NCI-H1436 (cell line): Measurements from ENCODE around the gene INTS14.
"Not testable (repeated sequence)": the region's sequence is repeated elsewhere in the genome, so short reads cannot be mapped to it uniquely, and the experiment has no call there.

Experiments used
- DNase-seq: peaks from one replicate; lab custom pipeline; 2025; lab: John Stamatoyannopoulos, UW

The INTS14 gene

DNA sequence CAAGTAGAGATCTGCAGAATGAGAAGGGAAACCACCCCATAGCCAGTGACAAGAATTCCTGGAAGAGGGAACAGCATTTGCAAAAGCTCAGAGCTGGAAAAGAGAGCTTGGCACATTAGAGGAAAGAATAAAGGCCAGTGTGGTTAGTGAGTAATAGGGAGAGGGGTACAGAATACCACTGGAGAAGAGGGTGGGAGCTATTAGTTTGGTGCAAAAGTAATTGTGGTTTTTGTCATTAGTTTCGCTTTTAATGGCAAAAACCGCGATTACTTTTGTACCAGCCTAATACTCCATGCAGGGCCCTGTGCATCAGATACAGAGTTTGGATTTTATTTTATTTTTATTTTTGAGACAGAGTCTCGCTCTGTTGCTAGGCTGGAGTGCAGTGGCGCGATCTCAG, 20.6 kb upstream of the INTS14 start:
- no peak for DNase-seq

DNA sequence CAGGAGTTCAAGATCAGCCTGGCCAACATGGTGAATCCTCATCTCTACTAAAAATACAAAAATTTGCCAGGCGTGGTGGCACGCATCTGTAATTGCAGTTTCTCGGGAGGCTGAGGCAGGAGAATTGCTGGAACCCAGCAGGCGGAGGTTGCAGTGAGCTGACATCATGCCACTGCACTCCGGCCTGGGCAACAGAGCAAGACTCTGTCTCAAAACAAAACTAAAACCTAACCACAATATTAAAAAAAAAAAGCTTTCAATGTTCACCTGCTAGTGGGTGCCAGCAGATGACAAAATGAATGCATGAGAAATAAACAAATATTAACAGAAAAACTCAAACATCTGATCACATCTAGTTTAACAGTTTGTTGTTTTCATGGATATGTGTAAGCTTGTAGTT, 19.8 kb upstream of the INTS14 start:
- no peak for DNase-seq

DNA sequence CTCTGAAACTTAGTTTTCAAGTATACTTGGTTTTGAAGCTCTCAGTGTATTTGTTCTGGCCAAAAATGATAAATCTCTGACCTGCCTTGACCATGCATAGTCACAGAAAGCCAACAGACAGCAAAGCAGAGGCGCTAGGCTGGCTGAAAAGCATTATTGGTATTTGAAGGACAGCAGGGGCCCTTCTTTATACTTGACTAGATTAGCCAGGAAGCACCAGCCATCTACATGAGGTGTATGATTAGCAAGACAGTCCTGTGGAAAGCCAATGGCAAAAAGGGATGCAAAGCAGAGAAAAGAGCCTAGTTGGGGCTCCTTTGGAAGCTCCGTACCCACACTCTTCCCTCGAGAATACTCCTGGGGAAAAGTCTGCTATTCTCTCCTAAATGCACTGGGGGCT, 18.6 kb upstream of the INTS14 start:
- no peak for DNase-seq

DNA sequence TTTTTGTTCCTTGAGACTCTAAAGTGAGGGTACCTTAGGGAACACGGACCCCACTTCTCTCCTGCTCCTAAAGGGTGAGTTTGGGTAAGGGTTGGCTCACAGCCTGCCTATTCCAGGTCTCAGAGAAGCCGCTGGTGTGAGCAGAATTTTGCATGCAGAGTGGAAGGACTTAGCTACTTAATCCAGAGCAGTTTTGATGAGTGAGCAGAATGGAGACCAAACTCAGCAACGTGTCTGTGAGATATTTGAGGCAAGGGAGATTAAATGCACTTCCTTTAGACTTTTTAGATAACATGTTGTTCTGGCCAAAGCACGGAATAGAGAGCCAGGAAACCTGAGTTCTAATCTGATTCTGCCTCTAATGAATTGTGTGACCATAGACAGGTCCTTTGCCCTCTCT, 15.9 kb upstream of the INTS14 start:
- DNase-seq, result no peak

DNA sequence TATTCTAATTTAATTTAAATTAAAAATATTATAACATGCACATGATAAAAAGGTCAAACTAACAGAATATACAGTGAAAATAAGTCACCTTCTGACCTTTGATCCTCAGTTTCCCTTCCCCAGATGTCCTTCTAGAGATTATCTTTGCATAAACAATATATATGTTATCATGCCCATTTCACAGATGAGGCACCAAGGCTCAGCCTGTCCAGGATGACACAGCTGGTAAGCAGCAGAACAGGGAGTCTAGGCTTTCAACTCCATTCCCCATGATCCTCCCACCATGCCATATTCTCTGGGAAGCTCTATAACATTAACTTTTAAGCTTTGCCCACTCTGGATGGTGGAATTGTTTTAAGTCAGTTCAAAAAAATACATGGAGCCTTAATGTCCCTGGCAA, 12.2 kb upstream of the INTS14 start:
- no peak for DNase-seq

DNA sequence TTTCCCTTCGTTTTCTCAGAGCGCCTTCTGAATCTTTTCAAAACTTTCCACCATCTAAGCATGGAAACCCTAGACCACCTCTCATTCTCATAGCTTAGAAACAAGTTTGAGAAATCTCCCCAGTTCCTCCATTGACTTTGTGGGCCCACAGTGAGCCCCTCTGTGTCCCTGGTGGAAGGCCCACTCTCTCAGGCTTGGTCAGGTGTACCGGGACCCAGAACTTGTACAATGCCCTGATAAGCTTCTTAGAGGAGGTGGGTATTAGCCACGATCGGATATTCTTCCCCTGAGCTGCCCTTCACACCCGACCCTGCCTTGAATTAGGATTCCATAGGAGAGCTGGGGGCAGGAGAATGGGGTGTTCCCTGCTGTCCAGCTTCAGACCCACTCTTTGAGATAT, 10.7 kb upstream of the INTS14 start, which contains the start of gene SLC24A1:
TSS of gene SLC24A1 (plus strand) at position 301 of the 400 bp plus-strand sequence. CDS start 2,143 bp downstream, outside the sequence.
- DNase-seq, result no peak

DNA sequence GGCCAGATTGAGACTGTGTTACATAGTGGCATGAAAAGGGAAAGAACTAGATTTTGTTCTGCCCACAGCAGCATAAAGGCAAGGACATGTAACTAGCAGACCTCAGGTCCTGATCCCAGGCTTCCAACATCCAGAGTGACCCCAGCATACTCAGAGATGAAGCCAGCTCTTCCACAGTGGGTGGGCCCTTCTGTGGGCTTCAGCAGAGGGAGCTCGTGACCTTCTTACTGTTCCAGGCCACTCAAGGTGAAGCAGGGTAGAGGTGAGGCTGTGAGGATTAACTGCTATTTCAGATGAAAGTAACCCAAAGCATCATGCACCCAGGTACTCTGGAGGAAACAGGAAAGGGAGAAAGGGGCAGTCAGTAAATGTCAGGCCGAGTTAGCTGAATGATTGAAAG, 9.9 kb upstream of the INTS14 start:
- no peak for DNase-seq

DNA sequence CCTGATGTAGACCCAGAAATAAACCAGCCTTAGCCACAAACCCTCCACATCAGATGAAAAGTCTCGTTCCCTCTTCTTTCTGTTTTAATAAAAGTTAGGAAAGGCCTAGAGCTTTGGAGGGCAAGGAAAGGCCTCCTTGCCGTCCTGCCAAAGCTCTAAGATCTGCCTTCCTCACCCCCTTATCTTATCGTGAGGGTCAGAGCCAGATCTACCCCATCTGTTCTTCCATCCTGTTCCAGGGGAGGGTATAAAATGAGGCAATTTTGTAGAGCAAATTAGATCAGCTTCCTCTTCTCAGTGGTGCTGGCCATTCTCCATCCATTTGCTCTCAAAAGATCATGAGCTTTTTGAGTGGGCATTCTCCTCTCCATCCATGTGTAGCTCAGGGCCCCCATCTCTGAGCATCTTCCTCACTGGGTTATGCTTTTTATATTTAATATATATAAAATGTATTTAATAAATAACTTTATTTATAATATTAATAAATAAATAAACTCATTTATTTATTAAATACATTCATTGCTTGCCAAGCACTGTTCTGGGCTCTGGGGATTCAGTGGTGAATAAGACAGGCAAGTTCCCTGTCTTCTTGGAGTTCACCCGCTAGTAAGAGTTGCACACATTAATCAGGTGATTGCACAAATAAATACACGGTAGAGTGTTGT, 8.8 kb upstream of the INTS14 start:
- no peak for DNase-seq

DNA sequence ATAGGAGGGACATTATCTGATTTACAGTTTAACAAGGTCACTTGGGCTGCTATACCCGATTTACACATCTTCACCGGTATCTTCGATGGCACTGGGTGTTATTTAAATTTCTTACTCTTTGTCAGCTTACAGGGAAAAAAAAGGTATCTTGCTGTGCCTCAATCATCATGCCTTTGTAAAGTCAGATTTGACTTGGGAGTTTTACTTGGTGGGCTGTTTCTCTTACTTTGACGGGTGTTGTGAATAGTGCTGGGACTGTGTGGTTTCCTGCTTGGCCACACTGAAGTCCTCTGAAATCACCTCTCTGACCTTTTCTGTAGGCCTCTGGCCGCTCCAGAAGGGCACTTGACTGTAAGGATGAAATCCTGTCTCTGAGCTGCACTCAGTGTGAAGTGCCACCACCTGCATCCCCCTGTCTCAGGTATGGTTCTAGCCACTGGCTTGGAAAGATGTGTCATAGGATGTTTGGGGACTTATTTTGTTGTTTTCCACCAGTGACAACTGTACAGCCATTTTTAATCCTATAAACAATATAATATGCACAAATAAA, 7.7 kb upstream of the INTS14 start:
- DNase-seq, result no peak

DNA sequence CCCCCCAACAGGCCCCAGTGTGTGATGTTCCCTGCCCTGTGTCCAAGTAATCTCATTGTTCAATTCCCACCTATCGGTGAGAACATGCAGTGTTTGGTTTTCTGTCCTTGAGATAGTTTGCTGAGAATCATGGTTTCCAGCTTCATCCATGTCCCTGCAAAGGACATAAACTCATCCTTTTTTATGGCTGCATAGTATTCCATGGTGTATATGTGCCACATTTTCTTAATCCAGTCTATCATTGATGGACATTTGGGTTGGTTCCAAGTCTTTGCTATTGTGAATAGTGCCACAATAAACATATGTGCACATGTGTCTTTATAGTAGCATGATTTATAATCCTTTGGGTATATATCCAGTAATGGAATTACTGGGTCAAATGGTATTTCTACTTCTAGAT, 5.0 kb upstream of the INTS14 start:
- DNase-seq, result not testable (repeated sequence)

DNA sequence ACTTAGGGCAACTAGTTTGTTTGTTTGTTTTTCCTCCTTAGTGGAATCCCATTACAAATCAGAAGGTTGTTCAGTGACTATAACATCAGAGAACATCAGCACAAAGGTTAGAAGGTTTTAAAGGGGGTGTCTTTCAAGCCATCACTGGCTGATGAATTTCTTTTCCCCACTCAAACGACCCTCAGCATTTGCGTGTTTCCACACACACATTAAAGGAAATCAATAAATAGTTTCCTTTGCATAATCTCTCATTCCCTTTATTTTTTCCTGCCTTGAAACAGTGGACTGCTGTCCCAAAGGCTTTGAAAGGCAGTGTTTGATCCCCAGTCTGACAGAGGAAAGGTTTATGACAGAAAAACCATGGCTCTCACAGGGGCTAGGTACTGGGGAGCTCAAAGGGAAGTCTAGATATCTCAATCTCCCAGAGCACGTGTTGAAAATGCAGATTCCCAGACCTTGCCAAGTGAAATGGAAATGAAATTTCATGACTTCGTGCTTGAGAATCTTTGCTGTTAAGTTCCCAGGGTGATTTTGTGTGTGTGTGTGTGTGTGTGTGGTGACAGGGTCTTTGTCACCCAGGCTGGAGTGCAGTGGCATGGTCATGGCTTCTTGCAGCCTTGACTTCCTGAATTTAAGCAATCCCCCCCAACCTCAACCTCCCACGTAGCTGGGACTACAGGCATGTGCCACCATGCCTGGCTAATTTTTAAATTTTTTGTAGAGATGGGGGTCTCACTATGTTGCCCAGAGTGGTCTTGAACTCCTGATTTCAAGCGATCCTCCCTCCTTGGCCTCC, 2.2 kb upstream of the INTS14 start:
- DNase-seq, result no peak

DNA sequence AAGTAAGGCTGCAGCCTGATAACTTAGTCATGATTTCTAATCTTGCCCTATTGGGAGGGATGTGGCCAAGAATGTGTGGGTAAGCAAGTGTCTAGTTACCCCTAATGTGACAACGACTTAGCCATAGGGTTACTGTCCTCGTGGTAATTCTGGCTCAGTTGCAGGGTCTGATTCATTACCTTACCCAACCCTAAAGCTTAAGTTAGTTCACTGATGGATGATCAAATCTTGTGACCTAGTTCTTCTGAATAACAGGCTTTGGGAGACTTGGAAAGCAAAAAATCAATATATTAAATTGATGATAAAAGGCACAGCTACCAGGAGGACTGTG, 1.6 kb upstream of the INTS14 start:
- DNase-seq, result no peak

DNA sequence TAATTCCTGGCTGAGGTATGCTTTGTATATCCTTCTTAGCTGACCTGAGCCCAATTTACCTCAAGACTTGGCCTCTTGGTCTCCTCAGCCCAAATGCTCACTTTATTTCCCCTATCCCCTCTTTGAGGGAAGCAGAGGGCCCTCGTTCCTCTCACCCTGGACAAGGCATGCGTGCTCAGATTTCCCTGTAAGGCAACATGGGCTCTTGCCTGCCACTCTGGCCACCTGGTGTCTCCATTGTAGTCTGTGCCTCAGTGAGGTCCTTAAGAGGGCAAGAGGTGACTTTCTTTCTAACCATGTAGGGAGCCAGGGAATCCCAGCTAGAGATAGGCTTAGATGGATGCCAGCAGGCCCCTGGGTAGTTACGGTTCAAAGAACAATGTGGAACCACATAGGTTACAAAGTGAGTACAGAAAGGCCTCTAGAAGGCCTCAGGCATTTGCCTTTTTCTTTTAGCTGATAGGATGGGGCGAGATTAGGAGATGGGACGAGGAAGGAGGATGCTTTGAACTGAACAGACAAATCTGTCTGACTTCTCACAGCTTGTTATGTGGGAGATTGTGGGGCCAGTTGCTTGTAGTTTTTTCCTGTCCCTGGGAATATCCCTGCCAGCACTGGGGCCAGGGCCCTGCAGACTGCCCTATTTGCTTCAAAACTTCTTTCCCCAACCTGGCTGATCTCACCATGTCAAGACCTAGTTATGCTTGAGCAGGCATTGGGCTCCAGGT, 1.1 kb upstream of the INTS14 start:
- DNase-seq, result no peak

DNA sequence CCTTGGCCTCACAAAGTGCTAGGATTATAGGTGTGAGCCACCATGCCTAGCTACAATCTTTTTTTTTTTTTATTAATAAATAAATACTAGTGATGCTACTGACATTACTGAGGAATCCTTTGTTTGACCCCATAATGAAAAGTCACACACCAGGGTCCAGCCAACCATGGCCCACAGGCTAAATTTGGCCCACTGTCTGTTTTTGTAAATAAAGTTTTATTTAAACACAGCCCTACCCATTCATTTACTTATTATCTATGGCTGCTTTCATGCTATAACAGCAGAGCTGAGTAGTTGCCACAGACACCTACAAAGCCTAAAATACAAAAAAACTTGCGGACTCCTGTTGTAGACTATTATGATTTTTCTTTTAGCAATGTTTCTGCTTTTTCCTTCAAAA, 7.4 kb downstream of the INTS14 start:
- no peak for DNase-seq

DNA sequence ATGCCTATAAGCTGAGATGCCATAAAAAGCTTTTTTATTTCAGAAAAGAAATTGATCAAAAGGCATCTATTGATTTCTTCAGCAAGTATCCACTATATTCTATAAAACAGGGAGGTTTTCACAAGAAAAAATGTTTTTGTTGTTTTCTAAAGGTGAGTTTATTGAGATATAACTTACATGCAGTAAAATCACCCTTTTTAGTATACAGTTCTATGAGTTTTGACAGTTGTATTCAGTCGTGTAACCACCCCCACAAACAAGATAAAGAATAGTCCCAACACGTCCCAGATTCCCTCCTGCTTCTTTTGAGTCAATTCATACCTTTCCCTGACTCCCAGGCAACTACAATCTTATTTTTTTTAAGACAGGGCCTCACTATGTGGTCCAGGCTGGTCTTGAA, 7.8 kb downstream of the INTS14 start:
- DNase-seq, result no peak

DNA sequence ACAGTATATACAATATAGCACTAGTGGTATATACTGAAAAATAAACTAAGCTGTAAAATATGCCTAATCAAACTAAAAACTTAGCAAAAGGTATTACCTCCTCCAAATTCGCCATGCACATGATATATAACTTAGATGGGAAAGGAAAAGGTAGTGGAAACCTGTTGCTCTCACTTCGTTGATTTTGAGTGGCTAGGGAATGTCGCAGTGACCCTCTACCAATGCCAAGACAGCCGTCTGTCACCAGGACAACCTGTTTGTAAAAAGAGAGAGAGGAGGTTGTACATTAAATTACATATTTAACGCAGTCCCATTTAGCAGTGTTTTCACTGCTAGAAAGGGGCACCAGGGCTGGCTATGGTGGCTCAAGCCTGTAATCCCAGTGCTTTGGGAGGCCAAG, 11.3 kb downstream of the INTS14 start:
- no peak for DNase-seq

DNA sequence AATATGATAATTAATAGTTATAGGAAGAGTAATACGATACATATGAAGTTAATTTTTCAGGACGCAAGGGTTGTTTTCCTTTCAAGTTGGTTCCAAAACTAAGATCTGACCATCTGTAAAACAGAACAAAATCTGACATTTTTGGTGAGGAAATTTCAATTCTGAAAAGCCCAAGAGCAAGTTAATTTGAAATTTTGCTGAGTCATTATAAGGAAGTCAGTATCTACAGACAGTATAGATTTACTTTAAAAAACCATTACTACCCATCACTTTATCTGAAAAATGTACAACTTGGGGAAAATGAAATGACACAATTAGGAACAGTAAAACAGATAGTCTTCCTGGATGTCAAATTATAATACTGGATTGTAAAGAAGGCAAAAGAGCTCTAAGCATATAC, 12.5 kb downstream of the INTS14 start:
- DNase-seq, result no peak

DNA sequence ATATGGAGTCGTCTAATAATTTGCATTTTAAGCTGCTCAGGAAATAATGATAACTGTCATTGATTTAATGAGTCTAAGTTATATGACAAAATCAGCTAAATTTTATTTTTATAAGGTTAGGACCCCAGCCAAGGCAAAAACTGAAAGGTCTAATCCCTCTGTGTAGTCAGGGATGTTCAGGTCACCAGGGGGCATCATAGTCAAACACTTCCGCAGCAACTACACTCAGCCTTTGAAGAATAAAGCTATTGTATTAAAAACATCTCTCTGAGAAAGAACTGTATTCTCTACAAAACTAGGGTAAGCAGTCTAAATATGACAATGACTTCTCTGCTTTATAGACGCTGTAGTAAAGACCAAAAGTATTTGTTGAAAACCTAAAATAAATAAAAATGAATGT, 15.0 kb downstream of the INTS14 start:
- no peak for DNase-seq

DNA sequence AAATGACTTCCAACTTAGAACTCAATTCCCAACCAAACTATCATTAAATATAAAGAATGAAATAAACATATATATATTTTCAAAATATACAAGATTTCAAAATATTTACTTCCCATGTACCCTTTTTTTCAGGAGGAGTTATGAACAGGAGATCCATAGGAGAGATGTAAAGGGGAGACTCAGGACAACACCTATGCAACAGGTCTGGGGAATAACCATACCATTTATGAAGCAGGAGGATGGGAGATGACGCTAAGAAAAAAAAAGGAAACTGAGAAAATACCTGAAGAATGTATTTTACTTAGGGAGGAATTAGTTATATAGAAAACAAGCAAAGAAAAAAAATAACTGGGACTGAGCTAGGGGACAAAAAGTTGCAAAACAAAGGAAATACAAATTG, 23.8 kb downstream of the INTS14 start:
- DNase-seq, result no peak

DNA sequence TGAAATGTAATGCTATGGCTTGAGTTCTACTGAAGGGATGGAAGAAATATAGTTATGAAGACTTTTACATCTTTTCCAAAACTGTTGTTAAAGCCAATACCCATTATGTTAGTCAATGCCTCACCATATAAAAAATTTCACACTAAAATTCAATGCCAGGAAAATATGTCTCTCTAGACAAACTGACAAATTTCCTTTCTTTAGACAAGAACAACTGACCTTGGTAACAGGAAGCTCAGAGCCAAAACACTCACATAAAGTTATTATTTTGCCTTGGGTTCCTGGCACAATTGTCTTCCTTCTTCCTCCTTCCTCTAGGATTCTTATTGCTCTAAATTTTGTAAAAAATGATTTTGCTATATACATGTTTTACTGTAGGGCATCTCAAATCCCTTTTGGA, 26.7 kb downstream of the INTS14 start:
- no peak for DNase-seq

DNA sequence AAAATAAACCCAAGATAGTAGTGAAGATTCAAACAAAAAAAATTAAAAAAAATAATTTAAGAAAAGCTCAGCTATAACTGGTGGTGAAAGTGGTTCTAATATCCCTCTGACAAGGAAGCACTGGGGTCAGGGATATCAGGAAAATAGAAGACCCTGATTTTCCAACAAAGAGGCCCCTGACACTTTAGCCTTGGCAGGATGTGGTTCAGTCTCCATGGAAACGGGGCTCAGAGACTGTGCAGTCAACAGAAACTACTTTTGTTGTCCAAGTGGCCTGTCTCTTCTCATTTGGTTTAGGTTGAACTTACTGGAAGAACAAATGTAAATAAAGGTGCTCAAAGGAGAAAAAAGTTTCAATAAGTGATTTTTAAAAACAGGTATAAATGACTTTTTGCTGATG, 27.2 kb downstream of the INTS14 start:
- DNase-seq, result no peak

DNA sequence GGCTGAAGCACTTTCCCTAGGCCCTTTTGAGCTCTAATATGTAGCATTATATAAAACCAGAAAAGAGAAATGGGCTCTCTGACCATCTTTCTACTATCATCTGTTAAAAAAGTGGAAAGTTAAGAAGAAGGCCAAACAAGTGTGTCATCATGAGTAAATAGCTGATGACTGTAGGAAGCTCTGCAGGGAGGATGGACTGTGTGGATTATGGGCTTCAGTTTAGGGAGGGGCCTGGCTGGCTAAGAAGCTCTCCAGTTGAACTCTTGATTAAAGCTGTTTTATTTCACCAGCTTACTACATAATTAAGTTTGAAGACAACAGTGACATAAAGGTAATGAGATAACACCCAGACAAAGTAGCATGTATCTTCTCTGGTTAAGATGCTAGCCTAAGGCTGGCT, 30.6 kb downstream of the INTS14 start:
- DNase-seq, result no peak

DNA sequence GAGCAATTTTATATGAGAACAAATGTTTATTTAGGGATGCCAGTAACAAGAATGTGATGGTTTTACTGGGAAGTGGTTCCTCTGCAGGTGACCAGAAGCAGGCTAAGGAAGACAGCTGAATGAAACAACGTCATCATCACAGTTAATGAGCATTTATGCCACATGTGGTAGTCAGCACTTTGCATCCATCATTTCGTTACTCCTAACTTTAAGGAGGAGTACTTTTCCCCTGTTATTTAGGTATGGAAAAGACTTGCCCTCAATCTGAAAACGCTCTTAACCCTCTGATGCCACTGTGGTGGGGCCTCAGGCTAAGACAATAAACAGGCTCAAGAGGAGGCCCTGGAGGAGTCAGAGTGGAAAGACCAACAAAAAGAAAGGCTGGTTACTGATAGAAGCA, 31.2 kb downstream of the INTS14 start:
- DNase-seq, result no peak
